GM18507 (cell line): ENCODE data around the gene U2AF2.
A peak's percentile ranks its signal among the peaks of the same experiment; 100 is the strongest.

Experiments used
- DNase-seq: peaks from one replicate; pipeline ENCODE4 v3.0.0; 2011; ENCODE audit warnings: low read depth; ENCODE audit not compliant: insufficient read length; ENCODE audit errors: extremely low spot score
- FAIRE-seq: peaks from 2 replicates; lab custom pipeline; 2011; peaks lifted over from hg19 to GRCh38; lab: Jason Lieb, UNC

U2AF2 gene

DNA sequence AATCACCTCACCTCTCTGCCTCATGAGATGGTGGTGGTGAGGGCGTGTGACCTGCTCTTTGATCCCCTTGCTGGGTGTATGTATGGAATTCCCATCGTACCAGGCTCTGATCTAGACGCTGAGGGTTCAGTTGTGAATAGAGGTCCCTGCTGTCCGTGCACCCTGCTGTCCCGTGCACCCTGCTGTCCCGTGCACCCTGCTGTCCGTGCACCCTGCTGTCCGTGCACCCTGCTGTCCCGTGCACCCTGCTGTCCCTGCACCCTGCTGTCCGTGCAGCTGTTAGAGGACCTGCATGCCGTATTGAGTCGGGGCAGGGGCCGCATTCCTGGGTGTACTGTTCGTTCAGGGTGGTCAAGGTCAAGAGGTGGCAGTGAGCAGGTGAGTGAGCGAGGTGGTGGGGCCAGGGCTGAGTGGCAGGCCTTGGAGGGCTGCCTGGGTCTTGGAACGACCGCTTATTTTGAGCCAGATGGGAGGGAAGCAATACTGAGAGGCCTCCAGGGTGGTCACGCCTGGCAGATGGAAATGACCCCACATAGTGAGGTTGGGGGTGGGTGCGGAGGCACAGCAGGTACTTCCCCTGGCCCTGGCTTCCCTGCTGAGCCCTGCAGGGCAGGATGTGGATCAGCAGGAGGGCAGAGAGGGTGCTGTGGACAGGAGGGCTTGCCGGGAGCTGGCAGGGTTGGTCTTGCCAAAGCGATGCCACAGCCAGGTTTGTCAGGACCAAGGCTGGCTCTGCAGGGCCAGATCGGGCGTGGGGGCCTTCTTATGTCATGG lies 15.6 kb downstream of the U2AF2 start:
- FAIRE-seq (no peak), DNase-seq (no peak)

DNA sequence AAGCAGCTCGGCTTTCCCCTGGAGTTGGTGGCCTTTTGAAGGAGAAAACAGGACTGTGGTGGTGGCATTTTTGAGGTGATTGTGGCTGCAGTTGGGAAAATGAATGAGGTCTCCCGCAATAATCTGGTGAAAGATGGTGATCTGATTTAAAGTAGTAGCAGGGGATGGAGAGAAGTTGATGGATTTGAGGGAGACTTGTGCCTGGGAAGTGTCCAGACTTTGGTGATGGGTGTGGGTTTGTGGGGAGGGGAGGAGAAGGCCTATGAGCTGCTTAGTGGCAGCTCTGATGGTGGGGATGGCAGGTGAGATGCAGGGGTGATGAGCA lies 16.2 kb downstream of the U2AF2 start:
- FAIRE-seq (no peak), DNase-seq (no peak)

DNA sequence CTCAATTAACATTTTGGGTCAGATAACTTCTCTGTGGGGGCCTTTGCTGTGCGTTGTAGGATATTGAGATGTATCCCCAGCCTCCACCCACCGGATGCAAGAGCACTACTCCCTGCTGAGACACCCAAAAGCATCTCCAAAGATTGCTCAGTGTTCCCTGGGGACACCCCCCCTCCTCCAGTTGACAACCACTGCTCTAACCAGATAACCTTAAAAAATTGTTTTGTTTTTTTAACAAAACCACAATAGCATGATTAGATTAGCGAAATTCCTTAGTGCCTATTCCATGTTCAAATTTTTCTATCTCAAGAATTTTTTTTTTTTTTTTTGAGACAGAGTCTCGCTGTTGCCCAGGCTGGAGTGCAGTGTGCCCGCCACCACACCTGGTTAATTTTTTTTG lies 17.6 kb downstream of the U2AF2 start:
- no peak for FAIRE-seq
- no peak for DNase-seq

DNA sequence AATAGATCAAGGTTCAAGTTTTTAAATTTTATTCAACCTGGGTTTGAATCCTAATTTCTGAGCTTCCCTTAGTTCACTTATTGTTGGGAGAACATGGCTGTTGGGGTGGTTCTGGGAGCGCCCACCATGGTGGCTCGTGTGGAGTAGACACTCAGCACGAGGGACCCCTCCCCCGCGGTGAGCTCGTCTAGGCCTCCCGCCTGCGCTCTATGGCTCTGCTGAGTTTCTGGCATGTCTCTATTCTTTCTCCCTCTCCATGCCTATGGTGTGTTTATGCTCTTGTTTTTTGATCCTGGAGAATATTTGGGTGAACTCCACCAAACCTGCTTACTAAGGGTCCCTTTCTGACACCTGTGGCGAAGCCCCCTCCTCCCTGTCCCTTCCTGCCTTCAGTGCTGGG lies 18.6 kb downstream of the U2AF2 start:
- DNase-seq (no peak), FAIRE-seq (no peak)

DNA sequence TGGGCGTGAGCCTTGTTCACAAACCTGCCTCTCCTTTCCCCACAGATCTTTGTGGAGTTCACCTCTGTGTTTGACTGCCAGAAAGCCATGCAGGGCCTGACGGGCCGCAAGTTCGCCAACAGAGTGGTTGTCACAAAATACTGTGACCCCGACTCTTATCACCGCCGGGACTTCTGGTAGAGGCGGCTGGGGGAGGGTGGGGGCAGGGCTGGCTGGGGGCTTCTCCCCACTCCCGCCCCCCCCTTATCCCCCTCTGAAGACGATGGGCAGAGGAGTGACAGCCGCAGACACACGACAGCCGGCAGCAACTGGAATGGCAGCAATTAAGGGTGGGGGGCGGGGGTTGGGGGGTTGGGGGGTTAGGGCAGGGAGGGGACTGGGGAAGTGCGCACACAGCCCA lies 19.1 kb downstream of the U2AF2 start:
- DNase-seq (no peak), FAIRE-seq (no peak)

DNA sequence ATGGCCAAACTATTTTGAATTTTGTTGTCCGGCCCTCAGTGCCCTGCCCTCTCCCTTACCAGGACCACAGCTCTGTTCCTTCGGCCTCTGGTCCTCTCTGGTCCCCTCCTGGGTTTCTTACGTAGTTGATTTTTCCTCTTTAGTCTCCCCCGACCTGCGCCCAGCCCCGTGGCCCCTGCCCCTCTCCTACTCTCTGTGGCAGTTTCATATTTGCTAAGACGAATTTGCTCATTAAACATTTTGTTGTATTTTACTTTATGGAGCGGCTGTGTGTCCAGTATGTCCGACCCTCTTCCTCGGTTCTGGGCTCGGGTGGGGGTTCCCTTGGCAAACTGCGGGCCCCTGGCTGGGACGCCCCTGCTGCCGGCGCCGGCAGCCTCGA lies 19.6 kb downstream of the U2AF2 start:
- FAIRE-seq (no peak), DNase-seq (no peak)

DNA sequence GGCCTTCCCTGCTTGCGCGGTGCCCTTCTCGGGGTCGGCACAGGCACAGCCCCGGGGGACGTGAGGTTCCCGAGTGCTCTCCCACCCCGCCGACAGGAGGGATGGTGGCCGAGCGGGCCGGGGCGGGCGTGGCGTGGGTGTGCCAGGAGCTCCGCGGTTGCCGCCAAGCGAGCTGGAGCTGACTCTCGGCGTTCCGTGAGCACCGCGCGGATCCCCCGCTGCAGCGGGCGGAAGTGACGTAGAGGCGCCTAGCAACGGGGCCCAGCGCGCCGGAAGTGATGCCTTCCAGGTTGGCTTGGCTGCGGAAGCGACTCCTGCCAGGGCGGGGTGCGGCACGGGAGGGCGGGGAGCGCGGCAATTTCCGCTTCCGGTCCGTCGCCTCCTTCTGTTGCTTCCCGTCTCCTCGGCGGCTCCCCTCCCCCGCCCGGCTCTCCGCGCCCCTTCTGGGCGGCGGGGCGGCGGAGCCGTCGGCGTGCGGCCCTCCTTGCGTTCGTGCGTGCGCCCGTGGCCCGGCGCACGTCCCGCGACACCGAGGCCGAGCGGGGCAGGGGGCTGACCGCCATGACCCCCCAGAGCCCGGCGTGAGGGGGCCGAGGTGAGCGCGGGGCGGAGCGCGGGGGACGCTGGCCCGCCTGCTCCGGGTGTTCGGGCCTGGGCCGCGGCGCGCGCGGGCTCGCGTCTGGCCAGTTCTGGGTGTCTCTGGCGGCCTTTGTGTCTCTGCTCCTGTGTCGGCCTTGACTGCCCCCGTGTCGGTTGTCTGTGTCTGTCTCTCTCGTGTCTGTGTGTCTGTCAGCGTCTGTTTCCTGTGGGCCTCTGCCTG lies 20.2 kb downstream of the U2AF2 start, which contains the start of gene EPN1:
Gene EPN1 (plus strand): TSS at position 386 of the 820 bp plus-strand sequence. CDS start 3,402 bp downstream, outside the sequence.
- FAIRE-seq (peak; percentile 93), DNase-seq (peak; percentile 97)

DNA sequence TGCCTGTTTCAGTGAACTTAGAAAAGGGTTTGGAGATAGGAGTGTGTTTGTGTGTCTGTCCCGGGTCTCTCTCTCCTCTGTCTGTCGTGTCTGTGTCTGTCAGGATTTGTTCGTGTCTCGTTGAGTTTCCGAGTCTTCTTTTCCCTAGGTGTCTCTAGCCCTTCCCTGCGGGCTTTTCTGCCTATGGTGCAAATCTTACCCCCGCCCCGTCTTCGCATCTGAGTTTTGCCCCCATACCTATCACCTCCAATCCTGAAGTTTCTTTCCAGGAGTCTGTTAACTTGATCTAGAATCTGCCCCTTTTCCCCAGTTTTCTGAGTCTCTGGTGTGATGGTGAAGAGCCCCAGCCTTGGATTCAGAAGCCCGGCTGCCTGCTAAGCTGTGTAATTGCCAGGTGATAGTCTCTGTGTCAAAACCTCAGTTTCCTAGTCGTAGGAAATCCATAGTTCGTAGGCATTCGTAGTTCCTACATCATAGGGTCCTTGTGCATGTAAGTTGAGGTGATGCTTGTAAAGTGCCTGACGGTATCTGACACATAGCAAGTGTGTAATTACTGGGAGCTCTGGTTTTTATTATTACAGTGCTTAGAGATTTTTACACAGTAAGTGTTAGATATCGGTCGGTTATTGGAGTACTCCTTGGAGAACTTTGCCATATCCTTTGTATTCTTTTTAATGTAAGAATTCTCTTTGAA lies 21.0 kb downstream of the U2AF2 start:
- DNase-seq: no peak
- no peak for FAIRE-seq

DNA sequence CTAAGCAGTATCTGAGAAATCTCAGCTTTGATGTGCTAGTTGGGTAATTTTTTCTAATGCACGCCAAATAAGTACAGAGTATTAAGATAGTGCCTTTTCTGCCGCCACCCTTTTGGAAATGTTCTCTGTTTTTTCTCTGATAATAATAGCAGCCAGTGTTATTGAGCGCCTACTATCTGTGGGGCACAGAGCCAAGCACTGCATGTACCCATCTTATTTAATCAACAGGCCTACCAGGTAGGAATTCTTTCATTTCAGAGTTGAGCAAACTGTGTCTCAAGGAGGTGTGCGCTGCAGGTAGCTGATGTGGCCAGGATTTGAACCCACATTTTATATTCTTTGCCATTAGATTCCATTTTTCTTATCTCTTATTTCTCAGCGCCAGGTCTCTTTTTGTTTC lies 21.5 kb downstream of the U2AF2 start:
- no peak for FAIRE-seq

DNA sequence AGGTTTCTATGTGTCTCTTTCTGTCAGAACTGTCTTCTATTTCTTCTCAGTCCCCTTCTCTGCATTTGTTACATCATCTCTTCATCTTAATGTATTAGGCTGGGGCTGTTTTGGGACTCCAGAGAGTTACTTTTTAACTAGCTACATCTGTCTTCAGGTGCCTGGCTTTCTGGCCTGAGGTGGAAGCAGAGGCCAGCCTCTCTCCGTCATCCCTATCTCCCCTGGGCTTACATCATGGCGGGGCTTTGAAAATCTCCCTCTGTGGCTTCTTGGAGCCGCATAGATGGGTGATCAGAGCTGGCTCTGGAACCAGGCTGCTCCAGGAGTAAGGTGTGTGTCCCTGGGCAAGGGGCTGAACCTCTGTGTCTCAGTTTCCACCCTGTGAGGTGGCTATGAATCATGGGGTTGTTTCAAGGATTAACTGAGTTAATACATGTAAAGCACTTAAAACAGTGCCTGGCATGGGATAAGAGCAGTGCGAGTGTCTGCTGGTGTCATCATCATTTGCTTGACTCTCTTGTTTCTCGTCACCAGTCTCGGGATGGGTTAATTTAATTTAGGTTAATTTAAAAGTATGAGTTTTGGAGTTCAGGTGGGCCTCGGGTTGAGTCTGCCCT lies 22.2 kb downstream of the U2AF2 start:
- FAIRE-seq: peak; percentile 66
- DNase-seq: no peak

More for the DNA sequence above, 21.5 kb downstream of the U2AF2 start:
- no peak for DNase-seq

DNA sequence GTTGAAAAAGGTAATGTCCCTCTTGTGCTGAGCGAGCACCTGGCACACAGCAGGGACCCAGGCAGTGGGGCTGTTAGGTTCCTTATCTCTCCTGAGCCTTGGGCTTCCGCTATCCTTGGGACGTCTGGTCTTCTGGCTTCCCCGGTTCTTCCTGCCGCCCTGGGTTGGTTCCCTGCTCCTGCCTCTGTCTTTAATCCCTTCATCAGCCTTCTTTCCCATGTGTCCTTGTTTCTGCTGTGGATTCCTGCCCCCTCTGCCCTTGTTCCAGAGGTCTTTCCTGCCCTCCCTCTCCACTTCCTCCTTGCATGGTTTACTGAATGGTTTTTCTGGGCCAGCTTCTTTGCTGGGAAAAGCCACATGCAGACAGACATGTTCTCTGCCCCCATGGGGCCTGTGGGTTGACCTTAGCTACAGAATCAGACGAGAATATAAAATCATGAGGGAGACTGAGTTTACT lies 22.8 kb downstream of the U2AF2 start:
- DNase-seq: no peak
- FAIRE-seq: no peak

DNA sequence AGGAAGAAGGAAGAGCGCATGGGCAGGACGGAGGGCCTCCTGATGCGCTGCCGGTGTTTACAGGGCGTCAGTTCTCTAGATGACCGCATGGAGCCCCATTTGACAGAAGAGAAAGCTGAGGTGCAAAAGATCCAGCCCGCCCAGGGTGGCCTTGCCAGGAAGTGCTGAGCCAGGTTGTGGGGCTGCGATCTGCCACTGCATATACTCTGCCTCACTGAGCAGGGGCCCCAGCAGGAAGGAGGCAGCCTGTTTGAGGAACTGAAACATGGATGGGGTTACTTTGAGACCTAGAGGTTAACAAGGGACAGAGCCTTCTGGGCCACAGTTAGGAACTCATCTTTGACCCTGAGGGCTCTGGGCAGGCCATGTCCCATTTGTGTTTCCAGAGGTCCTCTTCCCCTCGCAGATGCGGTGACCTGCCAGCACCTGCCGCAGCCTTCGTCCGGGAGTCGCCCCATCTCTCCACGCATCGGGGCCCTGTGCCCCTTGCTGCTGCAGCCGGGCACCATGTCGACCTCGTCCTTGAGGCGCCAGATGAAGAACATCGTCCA lies 23.4 kb downstream of the U2AF2 start:
- peak; percentile 98 for FAIRE-seq
- peak; percentile 62 for DNase-seq

DNA sequence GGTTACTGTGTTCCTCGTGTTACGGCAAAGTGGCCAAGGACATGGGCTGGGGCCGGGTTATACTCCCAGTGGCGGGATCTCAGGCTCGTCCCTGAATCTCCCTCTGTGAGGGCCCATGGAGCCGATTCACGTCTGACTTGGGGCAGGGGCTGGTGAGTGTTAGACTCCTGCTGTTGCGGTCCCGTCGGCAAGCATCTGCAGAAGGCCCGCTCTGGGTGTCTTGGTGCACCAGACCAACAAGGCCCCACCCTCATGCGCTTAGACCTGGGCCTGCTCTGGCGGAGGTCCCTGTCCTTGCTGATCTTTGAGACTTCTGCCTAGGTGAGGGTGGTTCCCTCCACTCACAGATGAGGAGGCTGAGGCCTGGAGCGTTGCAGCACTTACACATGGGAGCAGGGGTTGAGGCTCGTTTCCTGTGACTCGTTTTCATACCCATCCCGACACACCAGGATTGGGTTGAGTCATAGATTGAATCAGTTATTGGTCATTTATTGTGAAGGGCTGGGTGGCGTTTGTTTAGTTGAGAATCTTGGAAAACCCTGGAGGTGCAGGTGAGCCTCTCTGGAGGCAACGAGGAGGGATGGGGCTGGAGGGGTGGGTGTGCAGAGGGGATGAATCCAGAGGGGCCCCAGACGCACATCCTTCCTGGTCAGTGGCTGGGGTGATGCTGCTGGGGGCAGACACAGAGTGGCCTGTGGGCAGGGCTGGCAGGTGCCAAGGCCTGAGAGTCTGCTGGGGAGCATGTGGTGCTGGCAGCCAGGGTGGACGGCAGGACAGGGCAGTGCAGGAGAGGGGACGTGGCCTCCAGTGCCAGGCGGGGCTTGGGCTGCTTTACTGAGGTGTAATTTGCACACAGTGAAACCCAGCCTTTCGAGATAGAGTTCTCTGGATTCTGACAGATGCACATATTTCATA lies 24.8 kb downstream of the U2AF2 start:
- DNase-seq: no peak
- no peak for FAIRE-seq

DNA sequence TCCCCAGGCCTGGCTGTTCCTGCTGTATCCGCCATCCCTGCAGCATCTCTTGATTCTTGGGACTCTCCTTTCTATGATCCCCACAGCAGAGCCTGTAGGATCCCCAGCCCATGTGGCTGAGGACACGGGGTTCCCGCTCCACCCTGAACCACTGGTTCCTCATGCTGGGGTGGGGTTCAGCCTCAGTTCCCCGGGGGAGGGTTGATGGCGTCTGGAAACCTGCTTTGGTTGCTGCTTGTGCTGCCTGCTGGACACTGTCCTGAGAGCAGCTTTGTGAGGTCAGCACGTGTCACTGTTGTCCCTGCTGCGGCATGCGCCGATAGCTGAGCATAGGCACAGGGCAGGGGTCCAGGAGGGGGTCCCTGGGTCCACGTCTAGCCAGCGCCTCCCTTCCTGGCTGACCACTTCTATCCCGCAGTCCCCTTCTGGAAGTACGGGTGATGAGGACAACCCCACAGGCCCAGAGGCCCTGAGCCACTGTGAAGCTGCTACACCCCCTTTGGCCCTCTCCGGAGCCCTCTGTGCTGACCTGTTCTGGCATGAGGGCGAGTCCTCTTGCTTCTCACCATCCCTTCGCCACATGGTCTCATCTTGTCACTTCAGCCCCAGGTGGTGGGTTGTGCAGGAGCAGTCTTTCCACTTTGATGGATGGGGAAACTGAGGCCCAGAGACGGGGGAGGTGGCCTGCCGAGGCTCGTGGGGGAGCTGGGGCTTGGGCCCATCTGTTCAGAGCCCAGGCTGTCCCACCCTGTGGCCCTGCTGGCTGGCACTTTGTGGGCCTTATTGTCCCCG lies 25.7 kb downstream of the U2AF2 start:
- FAIRE-seq (no peak), DNase-seq (no peak)

DNA sequence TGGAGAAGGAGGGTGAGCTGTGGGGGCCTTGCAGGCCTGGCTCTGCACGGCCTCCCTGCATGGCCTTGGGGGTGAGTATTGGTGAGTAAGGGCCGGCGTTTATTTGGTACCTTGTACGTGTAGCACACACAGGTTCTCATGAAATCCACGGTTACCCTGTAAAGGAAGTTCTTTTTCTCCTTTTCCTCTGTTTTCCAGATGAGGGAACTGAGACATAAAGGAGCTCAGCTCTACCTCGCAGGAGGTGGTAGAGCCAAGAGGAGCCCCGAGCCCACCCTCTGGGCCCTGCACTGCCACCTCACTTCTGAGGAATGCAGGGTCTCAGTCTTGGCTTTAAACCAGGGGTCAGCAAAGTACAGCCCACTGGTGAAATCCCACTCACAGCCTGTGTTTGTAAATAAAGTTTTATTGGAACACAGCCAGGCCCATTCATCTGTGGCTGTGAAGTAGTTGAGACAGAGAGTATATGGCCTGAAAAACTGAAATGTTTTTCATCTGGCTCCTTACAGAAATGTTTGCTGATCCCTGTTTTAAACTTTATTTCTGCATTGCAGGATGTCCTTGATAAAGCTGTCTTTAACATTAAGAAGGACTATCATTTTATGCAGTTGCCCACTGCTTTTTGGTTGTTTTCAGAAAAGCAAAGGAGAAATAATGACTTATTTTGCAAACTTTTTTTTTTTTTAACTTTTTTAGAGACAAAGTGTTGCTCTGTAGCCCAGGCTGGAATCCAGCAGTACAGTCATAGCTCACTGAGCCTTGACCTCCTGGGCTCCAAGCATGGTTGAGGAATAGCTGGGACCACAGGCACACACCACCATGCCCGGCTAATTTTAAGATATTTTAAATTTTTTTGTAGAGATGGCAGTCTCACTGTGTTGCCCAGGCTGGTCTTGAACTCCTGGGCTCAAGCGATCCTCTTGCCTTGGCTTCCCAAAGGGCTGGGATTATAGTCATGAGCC lies 26.6 kb downstream of the U2AF2 start:
- FAIRE-seq: no peak

DNA sequence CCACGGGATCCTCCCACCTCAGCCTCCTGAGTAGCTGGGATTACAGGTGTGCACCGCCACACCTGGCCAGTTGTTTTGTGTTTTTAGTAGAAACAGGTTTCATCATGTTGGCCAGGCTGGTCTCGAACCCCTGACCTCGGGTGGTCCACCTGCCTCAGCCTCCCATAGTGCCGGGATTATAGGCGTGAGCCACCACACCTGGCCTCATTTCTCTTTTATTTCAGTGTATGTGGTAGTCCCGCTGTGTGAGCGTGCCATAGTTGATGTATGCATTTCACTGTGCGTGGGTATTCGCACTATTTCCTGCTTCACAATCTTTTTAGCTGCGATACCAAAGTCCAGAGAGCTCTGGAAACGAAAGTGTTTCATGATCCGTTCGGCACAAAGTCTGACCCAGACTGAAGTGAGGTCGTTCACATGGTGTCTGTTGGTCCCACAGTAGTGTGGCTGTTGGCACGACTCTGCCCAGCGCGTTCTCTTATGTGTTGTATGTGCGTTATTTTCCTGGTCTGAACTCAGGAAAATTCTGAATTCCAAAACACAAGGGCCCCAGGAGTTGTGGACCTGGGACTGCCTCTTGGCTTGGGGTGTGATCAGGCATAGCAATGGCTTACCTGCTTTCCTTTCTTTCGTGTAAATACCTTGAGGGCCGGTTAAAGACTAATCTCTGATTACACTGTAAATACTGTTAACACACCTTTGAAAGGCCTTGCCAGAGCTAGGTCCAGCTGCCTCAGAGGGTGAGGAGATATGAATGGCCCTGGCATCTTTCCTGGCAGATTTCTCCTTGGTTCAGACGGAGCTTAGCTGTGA lies 28.8 kb downstream of the U2AF2 start:
- no peak for DNase-seq
- no peak for FAIRE-seq

More for the DNA sequence above, 26.6 kb downstream of the U2AF2 start:
- DNase-seq: no peak
